IPS DF 4.7 (cell line): ENCODE data around the gene ANXA8.
"Not testable (repeated sequence)": the region's sequence is repeated elsewhere in the genome, so short reads cannot be mapped to it uniquely, and the experiment has no call there.

ENCODE experiments used
- DNase-seq: peaks from one replicate; pipeline ENCODE4 v3.0.0-alpha.2; 2013; ENCODE audit warnings: low spot score; ENCODE audit errors: extremely low read depth

Gene ANXA8, protein sequence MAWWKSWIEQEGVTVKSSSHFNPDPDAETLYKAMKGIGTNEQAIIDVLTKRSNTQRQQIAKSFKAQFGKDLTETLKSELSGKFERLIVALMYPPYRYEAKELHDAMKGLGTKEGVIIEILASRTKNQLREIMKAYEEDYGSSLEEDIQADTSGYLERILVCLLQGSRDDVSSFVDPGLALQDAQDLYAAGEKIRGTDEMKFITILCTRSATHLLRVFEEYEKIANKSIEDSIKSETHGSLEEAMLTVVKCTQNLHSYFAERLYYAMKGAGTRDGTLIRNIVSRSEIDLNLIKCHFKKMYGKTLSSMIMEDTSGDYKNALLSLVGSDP

DNA sequence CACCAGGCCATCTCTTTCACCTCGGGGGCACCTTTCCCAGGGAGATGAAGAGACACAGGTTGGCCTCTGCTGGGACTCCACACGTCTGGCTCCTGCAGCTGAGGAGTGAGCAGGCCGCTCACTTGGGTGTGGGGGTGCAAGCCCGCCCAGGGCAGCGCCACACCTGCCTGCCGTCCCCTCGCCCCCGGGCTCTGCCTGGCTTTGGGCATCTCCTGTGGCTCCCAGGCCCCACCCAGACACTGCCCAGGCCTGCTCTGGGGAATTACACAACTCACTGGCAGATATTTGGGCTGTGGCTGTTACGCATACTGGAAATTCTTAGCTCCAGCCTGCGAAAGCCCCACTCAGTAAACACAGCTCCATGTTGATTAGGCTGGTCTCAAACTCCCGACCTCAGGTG is at the start of gene ANXA8:
Gene ANXA8, minus strand, starts transcription at position 193 of the 400 bp plus-strand sequence. Its CDS starts 182 bp downstream, at position 11.
- not testable (repeated sequence) for DNase-seq

DNA sequence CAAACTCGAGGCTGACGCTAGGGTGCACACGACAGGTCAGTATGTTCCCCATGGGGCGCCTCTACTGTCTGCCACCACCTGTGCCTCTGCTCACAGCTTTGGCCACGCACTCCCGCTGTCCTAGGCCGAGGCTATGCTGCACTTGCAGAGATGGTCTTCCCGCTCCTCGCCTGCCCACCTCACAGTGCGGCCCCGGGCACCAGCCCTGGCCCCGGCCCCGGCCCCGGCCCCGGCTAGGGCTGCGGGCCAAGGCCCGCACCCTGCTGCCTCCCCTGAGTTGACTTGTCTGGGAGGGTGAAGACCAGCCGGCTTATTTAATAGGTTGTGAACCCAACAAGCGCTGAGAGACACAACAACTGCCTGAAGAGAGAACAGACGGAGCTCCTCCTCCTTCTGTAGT is 39.6 kb upstream of the ANXA8 start, which contains the start of gene AGAP9:
Gene AGAP9, minus strand, starts transcription at position 164 of the 400 bp plus-strand sequence. Its CDS starts 112 bp downstream, at position 52.
- DNase-seq: not testable (repeated sequence)

DNA sequence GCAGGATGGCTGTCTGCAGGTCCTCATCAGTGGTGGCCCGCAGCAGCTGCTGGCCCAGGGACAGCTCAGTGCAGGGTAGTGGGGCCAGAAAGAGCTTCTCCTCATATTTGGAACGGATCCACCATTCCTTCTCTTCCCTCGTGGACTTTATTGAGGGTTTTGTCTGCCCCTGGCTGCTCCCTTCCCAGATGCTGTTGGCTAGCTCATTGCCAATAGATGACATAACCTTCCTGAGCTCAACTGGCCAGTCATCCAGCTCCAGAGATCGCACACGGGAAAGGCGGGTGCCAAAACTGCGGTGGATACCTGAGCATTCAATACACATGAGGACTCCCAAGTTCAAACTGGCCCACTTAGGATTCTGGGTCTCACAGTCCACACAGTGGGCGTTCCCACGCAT is 18.4 kb upstream of the ANXA8 start:
- DNase-seq: not testable (repeated sequence)

DNA sequence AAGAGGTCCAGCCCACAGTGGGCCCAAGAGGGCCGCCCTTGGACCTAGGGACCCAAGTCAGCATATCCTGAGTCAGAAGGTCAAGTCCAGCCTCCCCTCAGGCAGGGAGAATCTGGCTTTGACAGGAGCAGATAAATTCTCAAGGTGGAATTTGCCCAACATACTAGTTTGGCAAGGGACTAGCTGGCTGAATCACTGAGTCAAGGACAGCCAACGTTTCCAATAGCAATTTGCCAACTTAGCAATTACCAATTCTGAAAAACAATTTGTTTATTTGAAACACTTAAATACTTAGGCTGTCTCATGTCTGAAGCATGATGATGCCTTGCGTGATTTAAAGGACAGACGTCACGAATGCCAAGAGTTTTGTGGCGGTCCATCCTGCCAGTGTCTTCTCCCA is 10.3 kb upstream of the ANXA8 start:
- not testable (repeated sequence) for DNase-seq

DNA sequence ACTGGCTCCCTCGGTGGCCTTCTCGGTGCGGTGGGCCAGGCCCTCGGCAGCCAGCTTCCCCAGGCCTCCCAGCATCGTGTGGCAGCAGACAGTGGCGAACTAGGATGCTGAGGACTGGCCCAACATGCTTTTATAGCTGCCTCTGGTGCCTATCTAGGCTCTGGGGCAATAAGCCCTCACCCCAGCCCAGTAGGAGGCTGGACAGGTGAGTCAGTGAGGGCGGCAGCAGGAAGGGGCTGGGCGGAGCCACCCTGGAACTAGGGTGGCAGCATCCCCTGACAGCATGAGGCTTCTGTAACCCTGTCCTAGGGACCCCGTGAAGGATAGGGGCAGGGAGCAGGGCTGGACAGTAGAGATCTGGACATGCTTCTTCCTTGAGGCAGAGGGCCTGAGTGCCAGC is 7.7 kb upstream of the ANXA8 start, which contains the start of gene FAM25G:
Gene FAM25G, minus strand, starts transcription at position 101 of the 400 bp plus-strand sequence. Its CDS starts 26 bp downstream, at position 75.
- not testable (repeated sequence) for DNase-seq

DNA sequence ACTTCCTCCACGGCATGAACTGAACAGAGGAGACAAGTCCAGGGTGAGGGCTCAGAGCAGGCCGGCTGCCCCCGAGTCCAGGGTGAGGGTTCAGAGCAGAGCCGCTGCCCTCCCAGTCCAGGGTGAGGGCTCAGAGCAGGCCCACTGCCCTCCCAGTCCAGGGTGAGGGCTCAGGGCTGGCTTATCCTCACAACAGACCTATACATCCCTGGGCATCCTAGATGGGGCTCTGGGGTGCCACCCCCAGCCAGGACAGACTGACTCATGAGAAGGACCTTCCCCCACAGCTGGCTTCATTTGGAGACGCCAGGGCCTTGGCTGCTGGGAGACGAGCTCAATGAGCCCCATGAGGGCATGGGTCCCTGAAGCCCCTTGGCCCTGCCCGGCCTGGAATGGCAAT is 5.7 kb upstream of the ANXA8 start:
- DNase-seq: not testable (repeated sequence)

DNA sequence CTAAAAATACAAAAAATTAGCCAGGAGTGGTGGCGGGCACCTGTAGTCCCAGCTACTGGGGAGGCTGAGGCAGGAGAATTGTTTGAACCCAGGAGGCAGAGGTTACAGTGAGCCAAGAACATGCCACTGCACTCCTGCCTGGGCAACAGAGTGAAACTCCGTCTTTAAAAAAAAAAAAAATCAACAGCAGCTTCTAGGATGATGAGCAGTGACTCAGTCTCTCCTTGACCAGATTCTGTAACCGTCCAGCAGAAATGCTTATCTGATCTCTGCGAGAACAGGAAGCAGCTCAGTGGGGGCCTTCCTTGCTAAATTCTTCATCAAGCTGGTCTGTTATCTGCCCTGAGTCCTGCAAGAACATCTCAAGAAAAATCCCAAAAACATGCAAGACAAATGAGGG is 2.0 kb upstream of the ANXA8 start:
- not testable (repeated sequence) for DNase-seq

DNA sequence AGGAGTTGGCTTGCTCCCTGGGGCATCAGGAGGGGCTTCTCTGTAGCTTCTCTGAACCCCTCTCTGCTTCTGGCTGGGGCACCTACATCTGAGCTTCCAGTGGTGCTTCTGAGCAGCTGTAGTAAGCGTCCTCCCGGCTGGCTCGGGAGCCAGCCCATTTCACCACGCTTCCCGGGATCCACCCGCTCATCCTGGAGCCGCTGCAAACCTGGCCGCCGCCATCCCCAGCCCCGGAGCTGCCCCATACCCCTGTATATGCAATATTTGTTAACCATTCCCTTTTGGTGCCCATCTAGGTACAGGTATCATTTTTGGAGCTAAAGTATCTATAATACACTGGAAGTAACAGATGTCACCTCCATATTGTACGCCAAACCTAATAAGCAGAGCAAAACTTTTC is 871 bp upstream of the ANXA8 start:
- not testable (repeated sequence) for DNase-seq

DNA sequence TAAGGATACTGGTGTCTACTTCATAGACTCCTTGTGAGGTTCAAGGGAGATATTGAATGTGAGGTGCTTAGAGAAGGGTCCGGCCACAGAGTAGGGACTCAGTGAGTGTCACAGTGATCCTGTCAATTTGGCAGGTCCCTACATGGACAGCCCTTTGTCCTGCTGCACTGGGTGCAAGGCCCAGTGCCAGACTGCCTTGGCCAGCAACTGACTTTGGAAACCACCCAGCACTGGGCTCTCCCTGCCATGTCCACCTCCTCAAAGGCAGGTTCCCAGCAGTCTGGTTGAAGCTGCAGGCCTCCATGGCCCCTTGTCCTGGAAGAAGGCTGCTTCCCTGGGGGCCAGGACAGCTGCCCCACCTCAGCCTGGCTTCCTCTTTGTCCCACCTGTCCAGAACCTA is 1.5 kb downstream of the ANXA8 start:
- DNase-seq: not testable (repeated sequence)

DNA sequence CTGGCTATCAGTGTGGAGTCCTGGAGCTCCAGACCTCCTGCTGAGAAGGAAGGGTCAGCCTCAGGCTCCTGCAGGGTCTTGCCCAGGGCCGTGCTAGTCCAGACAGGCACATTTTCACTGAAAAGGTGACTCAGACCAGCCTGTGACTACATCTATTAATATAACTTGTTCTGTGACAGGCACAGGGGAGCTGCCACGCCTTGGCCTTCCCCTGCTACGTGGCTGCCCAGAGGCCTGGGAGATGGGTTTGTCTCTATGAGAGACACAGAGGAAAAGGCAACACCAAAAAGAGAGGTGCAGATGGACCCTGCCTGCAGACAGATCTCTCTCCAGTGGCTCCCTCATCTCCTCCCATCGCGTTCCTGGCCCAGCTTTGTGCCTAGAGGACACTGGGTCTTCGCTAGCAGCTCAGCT is 2.1 kb downstream of the ANXA8 start:
- DNase-seq: not testable (repeated sequence)

DNA sequence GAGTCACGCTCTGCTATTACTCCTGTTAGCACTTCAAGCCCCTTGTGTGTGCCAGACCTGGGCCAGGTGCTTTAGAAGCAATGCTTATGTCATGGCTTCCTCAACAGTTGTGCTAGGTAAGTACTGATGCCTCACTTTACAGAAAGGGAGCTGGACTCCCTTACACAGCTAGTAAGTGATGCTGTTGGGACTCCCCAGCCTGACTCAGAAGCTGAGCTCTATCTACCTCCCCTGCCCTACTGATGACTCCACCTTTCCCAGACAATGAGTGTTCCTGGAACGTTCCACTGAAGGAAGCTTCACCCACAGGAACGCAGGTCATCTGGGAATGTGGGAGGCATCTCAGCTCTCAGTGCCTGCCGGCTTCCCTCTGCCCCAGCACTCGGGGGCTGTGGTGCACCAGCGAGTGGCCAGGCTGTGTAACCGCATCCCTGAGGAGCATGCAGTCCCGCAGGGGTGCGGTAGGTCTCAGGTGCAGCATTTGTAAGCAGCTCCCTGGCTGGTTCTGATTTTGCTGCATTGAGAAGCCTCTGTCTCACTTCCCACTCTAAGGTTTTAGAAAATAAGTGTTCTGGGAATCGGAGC is 2.6 kb downstream of the ANXA8 start:
- not testable (repeated sequence) for DNase-seq

DNA sequence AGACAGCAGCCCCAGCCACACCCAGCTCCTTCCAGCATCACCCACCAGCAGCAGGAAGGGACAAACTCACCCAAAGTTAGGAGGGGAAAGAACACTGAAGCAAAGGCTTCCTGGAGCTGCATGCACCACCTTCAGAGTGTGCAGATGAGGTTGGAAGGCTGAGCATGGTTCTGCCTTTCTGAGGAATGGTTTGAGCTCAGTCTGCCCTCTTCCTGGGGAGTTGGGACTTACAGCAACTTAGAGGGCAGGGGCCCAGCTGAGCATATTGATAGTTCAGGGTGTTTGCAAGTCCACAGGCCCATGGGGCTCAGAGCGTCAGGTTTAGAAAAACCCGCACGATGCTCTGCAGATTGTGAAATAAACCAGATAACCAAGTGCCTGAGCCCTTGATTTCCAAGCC is 3.8 kb downstream of the ANXA8 start:
- DNase-seq: not testable (repeated sequence)

DNA sequence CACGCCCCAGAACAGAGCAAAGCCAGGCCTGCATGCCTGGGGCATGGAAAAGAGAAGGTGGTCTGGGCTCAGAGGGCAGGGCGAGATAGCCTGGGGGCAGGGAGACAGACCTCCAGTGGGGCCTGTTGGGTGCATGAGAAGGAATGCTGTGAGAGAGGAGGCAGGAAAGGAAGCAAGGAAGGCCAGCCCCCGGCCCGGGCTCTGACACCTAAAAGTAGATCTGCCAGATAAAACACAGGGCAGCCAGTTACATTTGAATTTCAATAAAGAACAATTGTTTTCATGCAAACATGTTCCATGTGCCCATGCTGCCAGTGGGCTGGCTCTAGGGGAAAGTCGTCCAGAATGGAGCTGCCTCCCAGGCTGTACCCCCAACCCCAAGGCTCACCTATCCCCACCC is 5.8 kb downstream of the ANXA8 start:
- DNase-seq: not testable (repeated sequence)

DNA sequence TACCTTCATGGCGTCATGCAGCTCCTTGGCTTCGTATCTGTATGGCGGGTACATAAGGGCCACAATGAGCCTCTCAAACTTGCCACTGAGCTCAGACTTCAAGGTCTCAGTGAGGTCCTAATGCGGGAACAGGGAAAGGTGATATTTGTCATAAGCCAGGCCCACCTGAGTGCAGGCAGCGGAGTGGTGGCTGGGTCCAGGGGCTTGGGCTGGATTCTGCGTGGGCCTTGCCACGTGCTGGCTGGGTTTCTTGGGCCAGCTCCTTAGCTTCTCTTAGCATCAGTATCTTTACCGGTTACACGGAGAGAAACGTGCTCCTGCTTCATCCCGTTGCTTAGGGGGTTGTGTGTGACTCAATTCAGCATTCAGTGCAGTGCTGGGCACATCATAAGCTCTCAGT is 6.8 kb downstream of the ANXA8 start:
- DNase-seq: not testable (repeated sequence)

DNA sequence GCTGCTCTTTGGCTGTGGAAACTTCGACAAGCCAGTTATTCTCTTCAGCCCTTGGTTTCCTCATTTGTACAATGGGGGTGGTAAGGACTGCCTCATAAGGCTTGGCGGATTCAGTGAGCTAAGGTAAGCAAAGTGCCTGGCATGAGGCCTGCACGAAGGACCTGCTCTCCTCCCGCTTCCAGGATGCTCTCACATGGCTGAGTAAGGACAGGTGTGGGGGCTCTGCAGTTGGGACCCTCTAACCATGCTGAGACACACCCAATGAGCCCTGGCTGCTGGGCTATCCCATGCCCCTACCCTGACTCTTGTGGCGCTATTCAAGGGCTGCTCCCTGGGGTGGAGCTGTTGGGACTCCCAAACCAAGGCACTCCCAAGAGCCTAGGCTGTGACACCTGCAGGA is 8.8 kb downstream of the ANXA8 start:
- DNase-seq: not testable (repeated sequence)

DNA sequence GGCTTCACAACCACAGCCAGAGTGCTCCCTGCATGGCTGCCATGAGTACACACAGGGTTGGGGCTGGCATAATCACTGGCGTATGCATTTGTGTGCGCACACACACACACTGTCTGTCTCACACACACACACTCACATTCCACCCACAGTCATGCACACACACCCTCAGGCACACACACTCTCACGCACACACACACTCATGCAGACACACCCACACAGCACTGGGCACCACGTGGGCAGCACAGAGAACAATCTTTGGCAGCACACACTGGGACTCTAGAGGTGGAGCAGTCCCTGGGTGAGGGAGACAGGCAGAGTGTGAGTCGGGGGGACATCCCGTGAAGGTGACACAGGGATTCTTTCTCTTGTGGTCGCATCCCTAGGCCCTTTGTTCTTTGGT is 10.4 kb downstream of the ANXA8 start:
- DNase-seq: not testable (repeated sequence)

DNA sequence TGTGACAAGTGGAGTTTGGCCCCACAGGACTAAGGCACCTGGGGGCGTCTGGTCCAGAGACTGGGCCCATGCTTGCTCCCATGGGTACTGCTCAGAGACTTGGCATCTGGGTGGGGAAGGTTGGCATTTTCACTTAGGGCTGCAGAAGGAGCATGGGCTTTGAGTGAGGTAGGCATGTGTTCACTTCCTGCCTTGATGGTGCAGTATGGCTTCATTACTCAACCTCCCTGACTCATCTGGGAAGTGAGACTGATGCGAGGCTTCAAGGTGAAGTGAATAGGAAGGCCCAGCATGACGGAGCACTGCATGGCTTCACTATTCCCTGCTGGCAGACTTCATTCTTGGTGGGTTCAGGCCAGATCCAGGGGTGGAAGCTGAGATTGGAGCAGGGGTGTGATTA is 11.3 kb downstream of the ANXA8 start:
- not testable (repeated sequence) for DNase-seq

DNA sequence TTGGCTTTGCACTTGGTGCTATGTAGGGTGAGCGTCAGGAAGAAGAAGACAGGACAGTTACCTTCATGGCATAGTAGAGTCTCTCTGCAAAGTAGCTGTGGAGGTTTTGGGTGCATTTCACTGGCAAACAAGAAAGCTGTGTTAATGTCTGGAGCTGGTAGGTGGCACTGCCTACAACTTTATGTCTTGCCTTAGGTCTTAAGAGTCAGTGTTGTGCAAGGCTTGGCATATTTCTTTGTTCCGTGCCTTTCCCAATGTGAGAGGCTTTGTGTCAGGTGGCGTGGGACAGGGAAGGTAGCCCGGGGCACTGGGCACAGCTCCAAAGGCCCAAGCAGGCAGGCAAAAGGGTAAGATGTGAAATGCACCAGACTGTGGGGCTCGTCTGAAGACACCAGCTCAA is 11.8 kb downstream of the ANXA8 start:
- DNase-seq: not testable (repeated sequence)

DNA sequence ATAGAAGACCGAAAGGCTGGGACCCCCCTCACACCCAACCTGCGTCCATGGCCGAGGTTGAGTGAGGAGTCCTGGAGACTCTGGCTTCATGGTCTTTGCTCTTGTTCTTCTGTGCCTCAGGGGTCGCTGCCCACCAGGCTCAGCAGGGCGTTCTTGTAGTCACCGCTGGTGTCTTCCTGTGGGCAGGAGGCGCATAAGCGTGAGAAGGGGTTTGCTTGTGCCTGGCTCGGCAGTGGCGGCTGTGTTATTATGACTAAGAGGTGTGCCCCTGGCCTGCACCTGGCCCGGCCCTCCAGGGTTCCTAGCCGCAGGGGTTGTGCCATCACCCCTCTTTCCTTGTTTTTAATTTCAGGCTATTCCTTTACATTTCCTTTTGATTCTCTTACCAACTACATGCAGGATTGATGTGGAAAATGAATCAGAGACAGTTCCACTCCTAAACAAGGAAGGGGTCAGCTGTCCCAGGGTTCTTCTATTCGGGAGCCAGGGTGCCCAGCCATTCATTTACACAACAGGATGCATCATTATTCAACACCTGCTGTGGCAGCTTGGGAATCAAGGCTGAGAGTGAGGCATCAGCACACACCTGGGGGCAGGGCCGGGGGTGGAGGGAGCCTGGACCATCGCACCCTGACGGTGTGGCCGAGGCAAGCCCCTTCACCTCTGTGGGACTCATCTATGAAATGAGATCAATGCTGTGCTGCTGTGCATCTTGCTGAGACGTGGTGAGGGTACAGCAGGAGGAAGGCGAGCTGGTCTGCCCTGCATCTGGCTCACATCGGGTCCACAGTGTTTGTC is 15.0 kb downstream of the ANXA8 start:
- not testable (repeated sequence) for DNase-seq

DNA sequence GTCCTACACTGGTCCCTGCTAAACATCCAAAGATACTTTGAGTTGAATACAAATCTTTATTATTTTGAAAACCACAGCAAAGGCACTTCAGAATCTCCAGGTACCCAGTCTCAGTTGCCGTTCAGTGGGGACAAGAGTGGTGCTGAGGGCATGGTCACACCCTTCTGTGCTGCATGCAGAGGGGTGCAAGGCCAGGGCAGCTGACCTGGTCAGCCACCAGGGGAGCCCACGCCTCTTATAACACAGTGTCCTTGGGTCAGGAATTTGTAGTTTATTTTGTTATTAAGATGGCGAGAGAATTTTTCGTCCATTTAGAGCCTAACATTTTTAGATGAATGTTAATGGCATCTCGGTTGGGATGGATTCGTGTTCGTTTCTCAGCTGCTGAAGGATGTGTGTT is 16.0 kb downstream of the ANXA8 start:
- not testable (repeated sequence) for DNase-seq

DNA sequence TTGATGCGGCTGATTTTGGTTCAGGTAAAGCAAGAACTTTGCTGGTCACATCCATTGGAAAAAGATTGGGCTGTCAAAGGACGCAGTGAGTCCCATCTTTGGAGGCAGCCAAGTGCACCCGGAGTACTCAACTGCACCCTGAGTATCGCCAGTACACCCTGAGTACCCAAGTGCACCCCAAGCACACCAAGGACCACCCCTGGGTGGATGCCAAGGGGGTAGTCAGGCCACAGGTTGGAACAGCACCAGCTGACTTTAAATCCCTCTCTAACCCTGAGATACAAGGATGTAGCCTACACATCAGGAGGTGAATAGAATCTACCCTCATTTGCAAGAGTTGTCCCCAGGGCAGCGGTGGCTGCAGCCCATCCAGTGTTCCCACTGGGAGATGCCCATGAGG is 16.5 kb downstream of the ANXA8 start:
- DNase-seq: not testable (repeated sequence)
